Neural cell (in vitro differentiated cells): ENCODE measurements around the gene RHOBTB3. TPM values are rescaled to one million over a fixed set of nuclear protein-coding genes. Genes with fewer than 3 reads are reported as not detected.
A peak's percentile ranks its signal among the peaks of the same experiment; 100 is the strongest.

Source experiments
- H2AFZ ChIP-seq: fragments of 200-600, 300-800 bp; sonication (generic), shearing (Covaris generic); 2 replicates; pipeline ENCODE4 v1.6.0; 2014; ENCODE audit warnings: low read depth, mild to moderate bottlenecking, antibody characterized with exemption, low read length, moderate library complexity
- H3F3A ChIP-seq: fragments of 200-600 bp; shearing (Covaris generic); 2 replicates; pipeline ENCODE4 v1.6.1; 2016; ENCODE audit warnings: mild to moderate bottlenecking, moderate library complexity, mixed read lengths, antibody characterized with exemption, low read length; ENCODE audit not compliant: insufficient read depth, poor library complexity, severe bottlenecking
- H3K27ac ChIP-seq: fragments of 200-600, 300-800 bp; sonication (generic), shearing (Covaris generic); 2 replicates; pipeline ENCODE4 v1.5.1; 2014; ENCODE audit warnings: mild to moderate bottlenecking, low read length, moderate library complexity
- H3K27me3 ChIP-seq: fragments of 300-800, 200-600 bp; sonication (generic), shearing (Covaris generic); 2 replicates; pipeline ENCODE4 v1.6.0; 2014; ENCODE audit warnings: mild to moderate bottlenecking, low read depth, low read length, moderate library complexity; ENCODE audit not compliant: insufficient read depth
- H3K36me3 ChIP-seq: fragments of 300-800, 200-600 bp; sonication (generic), shearing (Covaris generic); 2 replicates; pipeline ENCODE4 v1.5.1; 2014; ENCODE audit warnings: mild to moderate bottlenecking, antibody characterized with exemption, low read length, moderate library complexity; ENCODE audit not compliant: insufficient read depth
- H3K4me2 ChIP-seq: fragments of 300-800, 200-600 bp; sonication (generic), shearing (Covaris generic); 2 replicates; pipeline ENCODE4 v1.6.0; 2014; ENCODE audit warnings: mild to moderate bottlenecking, low read length
- H3K4me3 ChIP-seq: fragments of 300-800, 200-600 bp; sonication (generic), shearing (Covaris generic); 2 replicates; pipeline ENCODE4 v1.5.1; 2014; ENCODE audit warnings: mild to moderate bottlenecking, low read length, moderate library complexity
- H3K79me2 ChIP-seq: fragments of 200-600 bp; shearing (Covaris generic); replicated peaks from 2 replicates; pipeline ENCODE4 v1.6.0; 2014; ENCODE audit warnings: mild to moderate bottlenecking, low read length, moderate library complexity; ENCODE audit not compliant: insufficient read depth
- H3K9ac ChIP-seq: fragments of 300-800, 200-600 bp; sonication (generic), shearing (Covaris generic); 2 replicates; pipeline ENCODE4 v1.6.1; 2016; ENCODE audit warnings: mild to moderate bottlenecking, low read length, mixed read lengths
- H3K9me2 ChIP-seq: fragments of 200-600 bp; shearing (Covaris generic); 2 replicates; pipeline ENCODE4 v1.6.1; 2016; ENCODE audit warnings: mild to moderate bottlenecking, low read length, mixed read lengths; ENCODE audit not compliant: insufficient read depth
- H3K9me3 ChIP-seq: fragments of 200-600, 300-800 bp; sonication (generic), shearing (Covaris generic); 2 replicates; pipeline ENCODE4 v1.6.1; 2016; ENCODE audit warnings: mild to moderate bottlenecking, mixed run types, low read length, moderate library complexity, mixed read lengths
- H4K20me1 ChIP-seq: fragments of 200-600 bp; shearing (Covaris generic); 2 replicates; pipeline ENCODE4 v1.6.1; 2016; ENCODE audit warnings: mild to moderate bottlenecking, mixed run types; ENCODE audit not compliant: insufficient read depth
- EP300 ChIP-seq: fragments of 450-650 bp; conservative IDR thresholded peaks from 2 replicates; pipeline ENCODE4 v1.6.1; 2014; ENCODE audit warnings: antibody characterized with exemption, mild to moderate bottlenecking, moderate library complexity; ENCODE audit not compliant: poor library complexity, severe bottlenecking
- EZH2 ChIP-seq: fragments of 200-600, 300-800 bp; shearing (Covaris generic), sonication (generic); IDR thresholded peaks from 2 replicates; pipeline ENCODE4 v1.6.1; 2014; ENCODE audit warnings: antibody characterized with exemption, low read length, borderline replicate concordance, mild to moderate bottlenecking; ENCODE audit not compliant: insufficient read depth, poor library complexity, severe bottlenecking
- MXI1 ChIP-seq: fragments of 450-650 bp; conservative IDR thresholded peaks from 2 replicates; pipeline ENCODE4 v1.6.1; 2014; ENCODE audit warnings: antibody characterized with exemption, mild to moderate bottlenecking; ENCODE audit not compliant: poor library complexity, severe bottlenecking
- POLR2AphosphoS5 ChIP-seq: IDR thresholded peaks from 2 replicates; pipeline ENCODE4 v1.6.1; 2012
- RAD21 ChIP-seq: fragments of 450-650 bp; conservative IDR thresholded peaks from 2 replicates; pipeline ENCODE4 v1.6.1; 2014; ENCODE audit warnings: antibody characterized with exemption, mild to moderate bottlenecking, moderate library complexity
- SMC3 ChIP-seq: fragments of 450-650 bp; conservative IDR thresholded peaks from 2 replicates; pipeline ENCODE4 v1.6.1; 2014; ENCODE audit warnings: antibody characterized with exemption, mild to moderate bottlenecking, moderate library complexity; ENCODE audit not compliant: poor library complexity
- TAF1 ChIP-seq: IDR thresholded peaks from 2 replicates; pipeline ENCODE4 v1.6.1; 2012; ENCODE audit warnings: low read depth
- polyA plus RNA-seq: library from polyadenylated mRNA; depleted of rRNA; stranded (reverse); fragments of >200 nt; gene quantifications from 2 replicates; pipeline ENCODE4 v1.2.3, GENCODE V29; 2014
- TF ChIP-seq, protein P1 (sequence below): IDR thresholded peaks from 2 replicates; pipeline ENCODE4 v1.6.1; 2012; ENCODE audit warnings: borderline replicate concordance
- TF ChIP-seq, protein P2 (sequence below): fragments of 450-650 bp; IDR thresholded peaks from 2 replicates; pipeline ENCODE4 v1.5.1; 2014; ENCODE audit warnings: antibody characterized with exemption, mild to moderate bottlenecking, moderate library complexity; ENCODE audit not compliant: poor library complexity, severe bottlenecking

The RHOBTB3 gene
- polyA plus RNA-seq, 1 donor from 2014 or later = 99.4 TPM

DNA sequence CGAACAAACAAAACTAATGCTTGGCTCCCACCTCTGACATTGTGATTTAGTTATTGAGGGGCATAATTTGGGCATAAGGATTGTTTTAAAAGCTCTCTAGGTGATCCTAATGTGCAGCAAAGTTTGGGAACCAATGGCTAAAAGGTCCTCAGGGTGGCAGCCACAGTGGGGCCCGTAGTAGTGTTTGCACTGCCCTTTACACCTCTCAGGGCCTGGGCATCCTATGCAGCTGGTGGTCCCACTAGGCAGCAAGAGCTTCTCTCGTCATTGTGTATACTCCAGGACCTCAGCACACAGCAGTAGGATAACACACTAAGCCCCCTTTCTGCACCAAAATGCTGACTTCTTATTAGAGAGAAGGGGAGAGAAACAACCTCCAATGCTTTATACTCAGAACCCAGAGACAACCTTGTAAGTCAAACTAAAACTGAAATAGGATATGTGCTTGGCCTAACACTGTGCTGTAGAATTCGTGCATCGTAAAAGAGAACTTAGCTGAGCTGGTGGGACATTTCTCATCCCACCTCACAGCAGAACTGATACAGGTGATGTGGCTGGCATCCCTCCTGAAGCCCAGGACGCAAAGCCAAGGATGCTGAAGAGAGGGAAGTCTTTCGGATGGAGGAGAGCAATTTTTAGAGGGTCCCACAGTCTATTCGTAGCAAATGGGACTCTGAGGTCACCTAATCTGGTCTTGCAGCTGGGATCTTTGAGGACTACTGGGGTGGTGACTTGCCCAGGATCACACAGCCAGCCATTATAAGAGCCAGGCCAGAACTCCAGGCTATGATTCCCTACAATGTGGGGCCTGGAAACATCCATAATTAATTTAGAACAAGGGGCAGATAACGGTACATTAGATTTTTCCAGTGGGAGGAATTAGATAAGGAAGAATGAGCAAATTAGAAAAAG, 90.2 kb downstream of the RHOBTB3 start:
- H3K27me3 ChIP-seq = no peaks in the 10 kb centered on the region
- peak overlapping the region; percentile 94 for H2AFZ ChIP-seq
- H3K9me2 ChIP-seq = no peaks in the 10 kb centered on the region
- no peaks in the 10 kb centered on the region for H3F3A ChIP-seq
- peak overlapping the region; percentile 85 for H3K27ac ChIP-seq
- peak overlapping the region; percentile 83 for H3K4me3 ChIP-seq
- TF ChIP-seq MXI1 (no peak), SMC3 (no peak), EP300 (no peak), RAD21 (no peak), POLR2AphosphoS5 (no peak), EZH2 (no peak), TAF1 (no peak)
- TF ChIP-seq, protein P1, sequence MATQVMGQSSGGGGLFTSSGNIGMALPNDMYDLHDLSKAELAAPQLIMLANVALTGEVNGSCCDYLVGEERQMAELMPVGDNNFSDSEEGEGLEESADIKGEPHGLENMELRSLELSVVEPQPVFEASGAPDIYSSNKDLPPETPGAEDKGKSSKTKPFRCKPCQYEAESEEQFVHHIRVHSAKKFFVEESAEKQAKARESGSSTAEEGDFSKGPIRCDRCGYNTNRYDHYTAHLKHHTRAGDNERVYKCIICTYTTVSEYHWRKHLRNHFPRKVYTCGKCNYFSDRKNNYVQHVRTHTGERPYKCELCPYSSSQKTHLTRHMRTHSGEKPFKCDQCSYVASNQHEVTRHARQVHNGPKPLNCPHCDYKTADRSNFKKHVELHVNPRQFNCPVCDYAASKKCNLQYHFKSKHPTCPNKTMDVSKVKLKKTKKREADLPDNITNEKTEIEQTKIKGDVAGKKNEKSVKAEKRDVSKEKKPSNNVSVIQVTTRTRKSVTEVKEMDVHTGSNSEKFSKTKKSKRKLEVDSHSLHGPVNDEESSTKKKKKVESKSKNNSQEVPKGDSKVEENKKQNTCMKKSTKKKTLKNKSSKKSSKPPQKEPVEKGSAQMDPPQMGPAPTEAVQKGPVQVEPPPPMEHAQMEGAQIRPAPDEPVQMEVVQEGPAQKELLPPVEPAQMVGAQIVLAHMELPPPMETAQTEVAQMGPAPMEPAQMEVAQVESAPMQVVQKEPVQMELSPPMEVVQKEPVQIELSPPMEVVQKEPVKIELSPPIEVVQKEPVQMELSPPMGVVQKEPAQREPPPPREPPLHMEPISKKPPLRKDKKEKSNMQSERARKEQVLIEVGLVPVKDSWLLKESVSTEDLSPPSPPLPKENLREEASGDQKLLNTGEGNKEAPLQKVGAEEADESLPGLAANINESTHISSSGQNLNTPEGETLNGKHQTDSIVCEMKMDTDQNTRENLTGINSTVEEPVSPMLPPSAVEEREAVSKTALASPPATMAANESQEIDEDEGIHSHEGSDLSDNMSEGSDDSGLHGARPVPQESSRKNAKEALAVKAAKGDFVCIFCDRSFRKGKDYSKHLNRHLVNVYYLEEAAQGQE = no peak
- TF ChIP-seq, protein P2, sequence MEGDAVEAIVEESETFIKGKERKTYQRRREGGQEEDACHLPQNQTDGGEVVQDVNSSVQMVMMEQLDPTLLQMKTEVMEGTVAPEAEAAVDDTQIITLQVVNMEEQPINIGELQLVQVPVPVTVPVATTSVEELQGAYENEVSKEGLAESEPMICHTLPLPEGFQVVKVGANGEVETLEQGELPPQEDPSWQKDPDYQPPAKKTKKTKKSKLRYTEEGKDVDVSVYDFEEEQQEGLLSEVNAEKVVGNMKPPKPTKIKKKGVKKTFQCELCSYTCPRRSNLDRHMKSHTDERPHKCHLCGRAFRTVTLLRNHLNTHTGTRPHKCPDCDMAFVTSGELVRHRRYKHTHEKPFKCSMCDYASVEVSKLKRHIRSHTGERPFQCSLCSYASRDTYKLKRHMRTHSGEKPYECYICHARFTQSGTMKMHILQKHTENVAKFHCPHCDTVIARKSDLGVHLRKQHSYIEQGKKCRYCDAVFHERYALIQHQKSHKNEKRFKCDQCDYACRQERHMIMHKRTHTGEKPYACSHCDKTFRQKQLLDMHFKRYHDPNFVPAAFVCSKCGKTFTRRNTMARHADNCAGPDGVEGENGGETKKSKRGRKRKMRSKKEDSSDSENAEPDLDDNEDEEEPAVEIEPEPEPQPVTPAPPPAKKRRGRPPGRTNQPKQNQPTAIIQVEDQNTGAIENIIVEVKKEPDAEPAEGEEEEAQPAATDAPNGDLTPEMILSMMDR = no peak
- H3K4me2 ChIP-seq = peak overlapping the region; percentile 82
- H4K20me1 ChIP-seq = no peaks in the 10 kb centered on the region
- H3K9ac ChIP-seq = peak overlapping the region; percentile 77
- H3K9me3 ChIP-seq = no peaks in the 10 kb centered on the region
- no peaks in the 10 kb centered on the region for H3K36me3 ChIP-seq
- H3K79me2 ChIP-seq = peaks cover 3% of the 10 kb centered on the region

DNA sequence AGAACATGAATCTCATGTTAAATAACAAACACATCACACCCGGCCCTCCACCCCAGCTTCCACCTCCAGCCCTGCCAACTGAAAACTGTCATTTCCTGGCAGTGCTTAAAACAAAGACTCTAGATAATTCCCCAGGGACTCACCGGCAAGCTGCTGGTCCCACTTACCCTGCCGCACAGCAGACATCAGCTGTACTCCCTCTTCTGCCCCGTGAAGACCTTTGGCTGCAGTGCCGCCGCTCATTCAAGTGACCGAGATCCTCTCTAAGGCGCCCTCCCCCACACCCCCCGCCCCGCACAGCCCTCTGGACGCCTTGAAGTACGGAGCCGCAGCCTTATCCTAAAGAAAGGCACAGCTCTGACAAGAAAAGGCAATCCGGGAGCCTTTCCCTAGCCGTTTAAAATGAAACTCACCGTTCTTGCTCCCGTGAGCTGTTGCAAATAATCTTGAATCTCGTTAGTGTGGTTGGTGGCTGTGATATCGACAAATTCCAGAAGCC, 91.0 kb downstream of the RHOBTB3 start:
- Histone ChIP-seq H3K9me2 (no peaks in the 10 kb centered on the region), H2AFZ (peak overlapping the region; percentile 94), H3K4me2 (peak overlapping the region; percentile 82), H3K79me2 (peaks cover 3% of the 10 kb centered on the region), H3K36me3 (no peaks in the 10 kb centered on the region), H3K9ac (peak overlapping the region; percentile 77), H3F3A (no peaks in the 10 kb centered on the region), H3K4me3 (peak overlapping the region; percentile 83), H4K20me1 (no peaks in the 10 kb centered on the region), H3K27ac (peak overlapping the region; percentile 85), H3K9me3 (no peaks in the 10 kb centered on the region), H3K27me3 (no peaks in the 10 kb centered on the region)
- TF ChIP-seq, protein P1 = peak; percentile 8
- no peak for TF ChIP-seq SMC3
- TF ChIP-seq RAD21 = no peak
- no peak for TF ChIP-seq TAF1
- no peak for TF ChIP-seq EP300
- TF ChIP-seq, protein P2 = no peak
- TF ChIP-seq EZH2 = no peak
- no peak for TF ChIP-seq POLR2AphosphoS5
- peak; percentile 42 for TF ChIP-seq MXI1
